Neural cell (in vitro differentiated cells): ENCODE measurements around the gene ORC5.

Source experiments
- CTCF ChIP-seq: fragments of 450-650 bp; IDR thresholded peaks from 2 replicates; pipeline ENCODE4 v1.5.1; 2014; ENCODE audit warnings: antibody characterized with exemption, mild to moderate bottlenecking, moderate library complexity; ENCODE audit not compliant: poor library complexity, severe bottlenecking
- MXI1 ChIP-seq: fragments of 450-650 bp; conservative IDR thresholded peaks from 2 replicates; pipeline ENCODE4 v1.6.1; 2014; ENCODE audit warnings: antibody characterized with exemption, mild to moderate bottlenecking; ENCODE audit not compliant: poor library complexity, severe bottlenecking

GRCh38 chr7:104124469-104124868 is 83.3 kb downstream of the ORC5 start:
- TF ChIP-seq MXI1 (no peak), CTCF (no peak)
